K562 (cell line): Measurements from ENCODE around the gene NOP58. TPM values are rescaled to one million over a fixed set of nuclear protein-coding genes. Genes with fewer than 3 reads are reported as not detected.
A peak's percentile ranks its signal among the peaks of the same experiment; 100 is the strongest.

Experiments
- ATAC-seq: fragments of 200-7000 bp; cut with Tn5 transposase; 3 replicates; pipeline ENCODE4 v1.9.1; 2020; ENCODE audit warnings: moderate library complexity
- BruUV-seq: library from RNA; stranded (reverse); fragments of 400-500 nt; replicated peaks from 2 replicates; lab custom pipeline; 2021; lab: Mats Ljungman, UMichigan
- CTCF ChIA-PET: fragments of 300-600 bp; formaldehyde crosslinking; extraction: SDS; loops from one replicate; lab custom pipeline; 2021; ENCODE audit warnings: low intra/inter-chr PET ratio; lab: Yijun Ruan, JAX
- POLR2A ChIA-PET: fragments of 300-600, 350-650 bp; sonication (Branson Sonifier 250); formaldehyde crosslinking; extraction: SDS; loops from one replicate; lab custom pipeline; 2021; ENCODE audit warnings: antibody characterized with exemption, inconsistent platforms; lab: Yijun Ruan, JAX
- DNase-seq, 4 experiments: peaks; one replicate each; pipeline versions ENCODE4 v3.0.0 to v3.0.0-alpha.2; 2011 to 2018; ENCODE audit warnings: low spot score in 3 of 4, mixed read lengths in 3 of 4; ENCODE audit errors: extremely low read depth in 1 of 4
- FAIRE-seq: peaks from 2 replicates; lab custom pipeline; 2011; peaks lifted over from hg19 to GRCh38; lab: Jason Lieb, UNC
- H2AFZ ChIP-seq: 2 replicates; pipeline ENCODE4 v1.6.0; 2011; ENCODE audit warnings: low read depth, low read length, control low read depth, inconsistent platforms
- H3K27ac ChIP-seq: fragments of 200-600 bp; 3 replicates; pipeline ENCODE4 v1.8.0; 2011; ENCODE audit warnings: low read depth, mild to moderate bottlenecking, control low read depth, inconsistent platforms, low read length, moderate library complexity, mixed read lengths; ENCODE audit errors: extremely low read depth
- H3K27me3 ChIP-seq, 2 experiments: fragments of 300-600 bp in 1 of 2; 2 replicates in 1 of 2; 3 replicates in 1 of 2; pipeline versions ENCODE4 v1.6.0 to v1.8.0; 2011; ENCODE audit warnings: inconsistent platforms in 2 of 2, low read length in 2 of 2, mild to moderate bottlenecking in 1 of 2, mixed read lengths in 1 of 2, moderate library complexity in 1 of 2; ENCODE audit not compliant: control insufficient read depth in 2 of 2, insufficient read depth in 2 of 2
- H3K36me3 ChIP-seq: fragments of 300-600 bp; 3 replicates; pipeline ENCODE4 v1.8.0; 2011; ENCODE audit warnings: mild to moderate bottlenecking, low read length, inconsistent platforms; ENCODE audit not compliant: control insufficient read depth, insufficient read depth
- H3K4me1 ChIP-seq, 2 experiments: fragments of 200-600 bp in 1 of 2; replicated peaks in 1 of 2; 2 replicates in 1 of 2; 3 replicates in 1 of 2; pipeline versions ENCODE4 v1.5.1 to v1.8.0; 2011; ENCODE audit warnings: inconsistent platforms in 2 of 2, low read length in 2 of 2, mild to moderate bottlenecking in 1 of 2, mixed read lengths in 1 of 2, moderate library complexity in 1 of 2; ENCODE audit not compliant: control insufficient read depth in 2 of 2, insufficient read depth in 2 of 2
- H3K4me2 ChIP-seq: 2 replicates; pipeline ENCODE4 v1.6.1; 2011; ENCODE audit warnings: low read length, control low read depth, inconsistent platforms, mixed read lengths; ENCODE audit not compliant: insufficient read depth
- H3K4me3 ChIP-seq: fragments of 200-600 bp; sonication (generic), shearing (Covaris generic); 2 replicates; pipeline ENCODE4 v1.5.1; 2016; ENCODE audit warnings: control low read depth, inconsistent platforms
- H3K79me2 ChIP-seq: fragments of 200-600 bp; 3 replicates; pipeline ENCODE4 v1.8.0; 2011; ENCODE audit warnings: low read length, inconsistent platforms; ENCODE audit not compliant: control insufficient read depth, insufficient read depth
- H3K9ac ChIP-seq, 2 experiments: 2 replicates each; pipeline versions ENCODE4 v1.6.0 to v1.6.1; 2011; ENCODE audit warnings: low read depth in 2 of 2, low read length in 2 of 2, control low read depth in 1 of 2, inconsistent platforms in 1 of 2, mild to moderate bottlenecking in 1 of 2, mixed read lengths in 1 of 2; ENCODE audit not compliant: insufficient read depth in 1 of 2
- H3K9me1 ChIP-seq: one replicate; pipeline ENCODE4 v1.6.0; 2011; ENCODE audit warnings: inconsistent platforms, mild to moderate bottlenecking, low read length, moderate library complexity; ENCODE audit not compliant: control insufficient read depth, insufficient read depth
- H3K9me3 ChIP-seq: replicated peaks from 2 replicates; pipeline ENCODE4 v1.5.1; 2011; ENCODE audit warnings: low read depth, low read length, inconsistent platforms; ENCODE audit not compliant: control insufficient read depth, insufficient read depth
- H4K20me1 ChIP-seq: replicated peaks from 2 replicates; pipeline ENCODE4 v1.6.1; 2011; ENCODE audit warnings: low read length, inconsistent platforms, mixed read lengths; ENCODE audit not compliant: control insufficient read depth, insufficient read depth
- ARID4B ChIP-seq: sonication (generic); formaldehyde crosslinking; IDR thresholded peaks from 2 replicates; pipeline ENCODE4 v1.8.0; 2022; ENCODE audit warnings: mild to moderate bottlenecking, missing genetic modification reagents
- CSDE1 ChIP-seq, 2 experiments: fragments of 450-650 bp; IDR thresholded peaks; 2 replicates each; pipeline ENCODE4 v1.6.1; 2016; ENCODE audit warnings: mild to moderate bottlenecking in 1 of 2
- FOXK2 ChIP-seq, 2 experiments: fragments of 450-650 bp; IDR thresholded peaks in 1 of 2; conservative IDR thresholded peaks in 1 of 2; 2 replicates each; pipeline ENCODE4 v1.6.1; 2016; ENCODE audit warnings: low read depth in 2 of 2, mild to moderate bottlenecking in 1 of 2
- GTF2E2 ChIP-seq: fragments of 200-800 bp; sonication (Bioruptor generic); IDR thresholded peaks from 2 replicates; pipeline ENCODE4 v1.6.1; 2016; ENCODE audit warnings: missing genetic modification characterization, missing compliant biosample characterization
- HNRNPH1 ChIP-seq: fragments of 200-400 bp; formaldehyde crosslinking; optimal IDR thresholded peaks from 2 replicates; pipeline ENCODE3; 2017; ENCODE audit warnings: low read depth, mild to moderate bottlenecking, low read length, moderate library complexity
- MEF2D ChIP-seq: conservative IDR thresholded peaks from 2 replicates; pipeline ENCODE4 v1.6.1; 2016; ENCODE audit warnings: low read depth, missing genetic modification characterization, missing compliant biosample characterization
- MLLT1 ChIP-seq, 2 experiments: fragments of 450-650 bp; IDR thresholded peaks; 2 replicates each; pipeline ENCODE4 v1.6.1; 2016
- MNT ChIP-seq, 2 experiments: fragments of 450-650 bp; conservative IDR thresholded peaks; 2 replicates each; pipeline ENCODE4 v1.6.1; 2017; ENCODE audit warnings: mild to moderate bottlenecking in 2 of 2, moderate library complexity in 2 of 2
- PCBP1 ChIP-seq: fragments of 200-400 bp; formaldehyde crosslinking; IDR thresholded peaks from 2 replicates; pipeline ENCODE4 v1.6.1; 2018; ENCODE audit warnings: mild to moderate bottlenecking, low read depth, low read length; ENCODE audit not compliant: poor library complexity, severe bottlenecking
- PHTF2 ChIP-seq: fragments of 250-450 bp; sonication (Bioruptor Pico); IDR thresholded peaks from 2 replicates; pipeline ENCODE4 v1.5.0; 2021; ENCODE audit warnings: mild to moderate bottlenecking
- SNRNP70 ChIP-seq: fragments of 200-400 bp; formaldehyde crosslinking; optimal IDR thresholded peaks from 2 replicates; pipeline ENCODE3; 2017; ENCODE audit warnings: low read depth, low read length
- TAF1 ChIP-seq: IDR thresholded peaks from 2 replicates; pipeline ENCODE4 v1.6.1; 2011; ENCODE audit warnings: mild to moderate bottlenecking, low read length, moderate library complexity; ENCODE audit not compliant: insufficient read depth, control insufficient read depth, severe bottlenecking; ENCODE audit errors: extremely low read depth
- ZNF124 ChIP-seq: sonication (generic); formaldehyde crosslinking; IDR thresholded peaks from 2 replicates; pipeline ENCODE4 v1.8.1; 2022; ENCODE audit warnings: missing genetic modification reagents
- ZNF146 ChIP-seq: IDR thresholded peaks from one replicate; pipeline ENCODE4 v1.6.1; 2018; ENCODE audit warnings: missing compliant biosample characterization; ENCODE audit not compliant: unreplicated experiment
- ZSCAN29 ChIP-seq: fragments of 450-650 bp; IDR thresholded peaks from 2 replicates; pipeline ENCODE4 v1.6.1; 2017
- WGBS: fragments of 100-300 bp; shearing (Covaris generic); methylation state at CpG from one replicate; pipeline ENCODE4 v1.1.6; 2016; ENCODE audit warnings: low coverage, mixed read lengths; ENCODE audit not compliant: insufficient coverage; ENCODE audit errors: missing lambda C conversion rate; 5-methylcytosine and 5-hydroxymethylcytosine counted together
- in situ Hi-C: fragments of 300-500 bp; cut with MboI; formaldehyde crosslinking; loops from 4 replicates; pipeline ENCODE4 v1.15.0; 2018; ENCODE audit warnings: inconsistent platforms, mixed read lengths
- intact Hi-C: fragments of 100-400 bp; cut with micrococcal nuclease; formaldehyde crosslinking; loops from 2 replicates; pipeline ENCODE4 v1.14.2; 2022
- polyA plus RNA-seq, 8 experiments: library from polyadenylated mRNA; depleted of rRNA in 4 of 8; stranded (reverse) in 5 of 8; unstranded in 3 of 8; fragments of >200 nt; fragmentation: Nextera tagmentation in 2 of 8; fragmentation: Illumina TruSeq in 1 of 8; extraction: Ambion mirVana in 2 of 8; extraction: Trizol in 1 of 8; gene quantifications; 2 replicates each; pipeline versions ENCODE4 v1.2.1 to v1.2.3, GENCODE V29; 2011 to 2014; ENCODE audit warnings: inconsistent platforms in 1 of 8, missing spikeins in 1 of 8
- total RNA-seq, 7 experiments: library from RNA; depleted of rRNA in 6 of 7; stranded (reverse); fragments of >200 nt in 6 of 7; fragmentation: Illumina TruSeq in 2 of 7; extraction: Trizol in 2 of 7; gene quantifications; 2 replicates each; pipeline versions ENCODE4 v1.2.1 to v1.2.3, GENCODE V29; 2011 to 2021; ENCODE audit warnings: low replicate concordance in 1 of 7

The NOP58 gene
- total and polyA plus RNA-seq, 9 of the 15 experiments (the other 6 are each of a cell fraction or from before 2014, with no cell fraction given), result 132 to 332 (median 208) TPM

- peaks cover 3 to 6% of the 10 kb centered on the region in 2 experiments; a peak in 3 of 5 replicates for H3K4me1 ChIP-seq
- peak overlapping the region; percentile 90 for H3K4me2 ChIP-seq
- ATAC-seq (peak; percentile 80), FAIRE-seq (no peak), DNase-seq (peak in 2 of 4 experiments; percentile 36 to 50)
- H3K36me3 ChIP-seq, result 0 out of 3 replicates have a peak, but pooled peaks cover 2% of the 10 kb centered on the region
- peak overlapping the region; percentile 83 to 93 for H3K9ac ChIP-seq
- H2AFZ ChIP-seq, result peak overlapping the region; percentile 74
- H4K20me1 ChIP-seq, result peaks cover 13% of the 10 kb centered on the region; the same call in 1 of the 2 replicates
- 0 out of 2 replicates have a peak, but pooled peaks cover 2% of the 10 kb centered on the region for H3K9me3 ChIP-seq
- ChIA-PET CTCF (interaction anchor here (0.7 kb wide), 1 partner anchor 184 kb away, joined by 3 read pairs; no protein-coding TSS in a partner anchor), POLR2A (interaction anchor here (0.6 to 2.4 kb wide), 2 partner anchors 29 to 1188 kb away, joined by 4 to 6 read pairs; no protein-coding TSS in a partner anchor)
- H3K9me1 ChIP-seq, result no peaks in the 10 kb centered on the region
- in situ Hi-C loops, result no loop called here
- BruUV-seq, result no TSS peak
- H3K79me2 ChIP-seq, result peaks cover 53% of the 10 kb centered on the region
- H3K4me3 ChIP-seq, result peak overlapping the region; percentile 99
- intact Hi-C loops, result no loop called here
- no peaks in the 10 kb centered on the region for H3K27me3 ChIP-seq
- 2% methylated on average over 20 of the region's 30 CpGs for WGBS
- H3K27ac ChIP-seq, result peak overlapping the region; percentile 78
- TF ChIP-seq FOXK2 (conservative IDR thresholded peaks at IDR 0.05 in 1 of 2, IDR thresholded peaks at IDR 0.05 in 1 of 2; ENCODE audit: low read depth in 2 of 2) (no peak), PCBP1 (no peak), SNRNP70 (no peak), TAF1 (peak; percentile 27), CSDE1 (IDR thresholded peaks at IDR 0.05) (no peak), HNRNPH1 (no peak), ZNF146 (CRISPR knock-in tag) (no peak), MLLT1 (IDR thresholded peaks at IDR 0.05) (no peak), MEF2D (tag) (no peak), GTF2E2 (tag) (no peak), ZNF124 (CRISPR knock-in tag) (no peak), PHTF2 (no peak), ARID4B (0 out of 2 replicates have a peak, but pooled peaks have one; percentile 0), MNT (conservative IDR thresholded peaks at IDR 0.05) (0 out of 4 replicates have a peak, but pooled peaks of 1 of the 2 experiments have one; percentile 10), ZSCAN29 (no peak)
Measured at GRCh38 chr2:202237787-202238233, 27.8 kb upstream of the NOP58 start.
